ENCODE results near the gene WDR62.

The WDR62 gene

DNA sequence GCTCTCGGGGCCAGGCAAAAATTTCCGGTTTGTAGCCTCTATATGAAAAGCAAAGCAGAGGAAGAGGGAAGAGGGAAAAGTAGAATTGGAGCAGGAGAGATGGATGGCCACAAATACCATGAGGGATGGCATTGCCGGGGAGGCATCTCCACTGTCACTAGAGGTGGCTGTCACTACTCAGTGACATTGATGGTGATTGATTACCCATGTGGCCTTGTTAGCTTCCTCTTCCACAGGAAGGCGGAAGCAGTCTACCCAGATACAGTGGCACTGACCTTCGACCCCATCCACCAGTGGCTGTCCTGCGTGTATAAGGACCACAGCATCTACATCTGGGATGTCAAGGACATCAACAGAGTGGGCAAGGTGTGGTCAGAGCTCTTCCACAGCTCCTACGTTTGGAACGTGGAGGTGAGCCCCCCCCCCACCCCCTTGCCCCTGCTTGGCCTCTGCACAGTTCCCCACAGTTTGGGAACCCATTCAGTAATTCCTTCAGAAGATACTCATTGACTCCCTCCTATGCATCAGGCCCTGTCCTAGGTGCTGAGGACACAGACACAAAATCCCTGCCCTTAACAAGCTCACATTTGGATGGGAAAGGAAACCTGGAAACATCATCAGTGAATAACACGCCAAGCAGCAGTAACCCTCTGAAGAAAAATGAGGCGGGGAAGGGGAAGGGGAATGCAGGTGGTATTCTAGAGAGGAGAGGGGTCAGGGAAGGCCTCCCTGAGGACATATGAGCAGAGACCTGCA lies 18.6 kb downstream of the WDR62 start:
- DNase-seq (ENCODE audit: low read depth in 3 of 3) = no peak

DNA sequence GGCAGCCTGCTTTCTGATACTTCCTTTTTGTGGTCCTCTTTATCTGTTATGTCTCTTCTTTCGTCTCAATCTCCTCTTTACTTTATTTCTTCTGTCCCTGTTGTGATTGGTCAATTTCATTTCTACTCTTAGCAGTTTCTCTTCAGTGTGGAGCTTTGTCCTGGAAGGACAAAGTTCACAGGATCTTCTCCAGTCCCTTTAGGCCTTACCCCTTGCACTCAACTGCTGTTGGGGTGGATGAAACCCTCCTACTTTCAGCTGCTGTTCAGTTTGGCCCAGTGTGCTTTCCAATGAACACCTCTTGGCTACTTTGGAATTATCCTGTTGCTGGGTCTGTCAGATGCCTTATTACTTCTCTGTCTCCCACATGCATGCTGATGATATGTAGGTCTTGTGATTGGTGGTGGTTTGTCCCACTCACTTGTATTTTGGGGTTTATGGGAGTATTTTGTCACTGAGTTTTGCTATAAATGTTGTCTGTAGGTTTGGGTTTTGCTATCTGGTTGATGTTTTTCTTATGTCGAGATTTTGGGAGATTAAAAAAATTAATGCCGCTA lies 24.8 kb downstream of the WDR62 start:
- DNase-seq (ENCODE audit: low read depth in 3 of 3) = no peak

DNA sequence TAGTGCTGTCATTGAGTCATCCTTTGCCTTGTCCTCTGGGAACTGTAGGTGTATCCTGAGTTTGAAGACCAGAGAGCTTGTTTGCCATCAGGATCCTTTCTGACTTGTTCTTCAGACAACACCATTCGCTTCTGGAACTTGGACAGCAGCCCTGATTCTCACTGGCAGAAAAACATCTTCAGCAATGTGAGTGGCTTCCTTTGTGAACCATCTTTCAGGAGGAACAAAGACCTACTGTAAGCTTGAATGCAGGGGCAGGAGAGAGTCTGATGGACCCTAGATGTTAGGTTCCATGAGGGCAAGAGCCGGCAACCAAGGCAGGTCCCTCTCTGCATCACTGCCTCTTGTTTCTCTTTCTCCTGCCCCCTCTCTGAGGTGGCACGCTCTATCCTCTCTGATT lies 26.7 kb downstream of the WDR62 start:
- no peak for DNase-seq (ENCODE audit: low read depth in 3 of 3)

DNA sequence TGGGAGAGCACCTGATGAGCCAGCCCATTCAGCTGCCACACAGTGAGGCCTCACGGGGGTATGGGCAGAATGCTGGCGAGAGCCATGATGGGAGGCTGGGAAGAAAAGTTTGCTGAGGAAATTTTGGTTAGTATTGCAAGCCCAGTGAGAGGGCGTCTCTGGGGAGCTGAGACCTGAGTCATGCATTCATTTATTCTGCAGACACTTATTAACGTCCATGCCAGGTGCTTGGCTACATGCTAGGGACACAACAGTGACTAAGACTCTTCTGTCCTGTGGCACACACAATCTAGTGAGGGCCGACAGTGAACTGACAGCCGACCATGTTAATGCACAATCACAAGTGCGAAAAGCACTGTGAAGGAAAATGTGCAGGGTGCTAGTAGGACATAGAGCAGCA lies 27.2 kb downstream of the WDR62 start:
- no peak for DNase-seq (ENCODE audit: low read depth in 3 of 3)

DNA sequence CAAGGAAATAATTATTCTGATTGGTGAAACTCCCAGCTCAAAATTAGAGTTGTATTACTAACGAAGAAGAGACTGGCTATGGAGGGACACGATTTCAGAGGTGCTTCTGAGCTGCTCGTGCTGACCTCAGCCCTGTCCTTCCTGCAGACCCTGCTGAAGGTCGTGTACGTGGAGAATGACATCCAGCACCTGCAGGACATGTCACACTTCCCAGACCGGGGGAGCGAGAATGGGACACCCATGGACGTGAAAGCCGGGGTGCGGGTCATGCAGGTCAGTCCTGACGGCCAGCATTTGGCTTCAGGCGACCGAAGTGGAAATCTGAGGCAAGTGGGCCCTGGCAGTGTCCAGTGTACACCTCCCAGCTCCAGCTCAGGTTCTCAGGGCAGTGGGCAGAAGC lies 28.2 kb downstream of the WDR62 start:
- DNase-seq (ENCODE audit: low read depth in 3 of 3) = no peak

DNA sequence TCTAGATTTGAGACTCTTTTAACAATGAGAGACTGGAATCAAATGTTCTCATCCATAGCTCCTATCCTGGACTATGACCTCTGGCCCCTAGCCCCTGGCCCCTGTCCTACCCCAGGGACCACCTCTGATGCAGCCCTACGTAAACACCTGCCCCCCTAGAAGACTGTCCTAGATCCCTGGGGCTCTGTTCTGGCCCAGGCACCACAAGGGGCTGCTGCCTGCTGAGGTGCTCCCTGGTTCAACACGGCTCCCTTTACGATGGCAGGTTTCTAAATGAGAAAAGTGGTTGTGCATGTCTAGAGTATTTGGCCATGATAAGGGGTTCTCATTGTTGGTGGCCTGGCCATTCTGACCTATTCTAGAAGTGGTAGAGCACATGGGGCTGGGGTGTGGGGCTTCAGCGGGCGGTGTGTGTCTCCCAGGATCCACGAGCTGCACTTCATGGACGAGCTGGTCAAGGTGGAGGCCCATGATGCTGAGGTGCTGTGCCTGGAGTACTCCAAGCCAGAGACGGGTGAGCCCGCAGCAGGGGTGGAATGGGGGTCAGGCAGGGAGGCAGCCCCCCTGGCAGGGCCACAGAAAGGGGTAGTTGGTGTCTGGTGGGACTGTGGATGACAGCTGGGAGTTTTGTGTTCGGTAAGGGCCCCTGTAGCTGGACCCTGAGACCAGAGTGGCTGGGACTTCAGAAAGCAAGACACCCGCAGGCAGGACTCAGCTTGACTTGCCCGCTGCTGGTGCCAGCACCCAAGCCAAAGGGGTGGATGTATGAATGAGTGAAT lies 29.7 kb downstream of the WDR62 start:
- DNase-seq (ENCODE audit: low read depth in 3 of 3) = no peak

DNA sequence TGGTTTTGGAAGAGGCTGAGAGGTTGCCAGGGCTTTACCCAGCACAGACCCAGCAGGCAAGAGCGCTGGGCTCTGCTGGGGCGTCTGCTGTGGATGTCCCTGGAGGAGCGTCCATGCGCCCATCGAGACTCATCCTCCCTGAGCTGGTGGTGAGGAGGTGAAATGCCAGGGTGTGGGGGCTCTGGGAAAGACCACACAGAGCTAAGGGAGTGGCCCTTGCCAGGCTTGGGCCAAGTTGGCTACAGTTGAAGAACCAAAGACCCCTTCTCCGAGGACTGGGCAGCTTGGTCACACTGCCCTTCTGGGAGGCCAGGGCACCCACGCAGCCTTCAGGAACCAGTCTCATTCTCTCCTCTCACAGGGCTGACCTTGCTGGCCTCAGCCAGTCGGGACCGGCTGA lies 31.6 kb downstream of the WDR62 start:
- DNase-seq (ENCODE audit: low read depth in 3 of 3) = no peak

DNA sequence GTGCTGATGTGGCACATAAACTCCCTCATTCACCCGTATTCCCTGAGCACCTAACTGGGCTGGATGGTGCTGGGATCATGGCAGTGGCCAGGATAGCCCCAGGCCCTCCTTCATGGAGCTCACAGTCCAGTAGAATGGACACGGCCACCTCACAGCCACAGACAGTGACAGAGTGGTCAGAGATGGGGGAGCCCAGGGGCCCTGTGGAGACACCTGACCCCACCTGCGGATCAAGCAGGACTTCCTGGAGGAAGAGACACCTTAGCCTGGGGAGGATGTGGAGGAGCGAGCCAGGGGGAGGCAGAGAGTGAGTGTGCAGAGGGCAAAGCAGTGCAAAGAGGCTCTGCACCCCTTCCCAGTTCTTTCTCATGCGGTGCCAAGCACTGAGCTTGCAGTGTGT lies 35.1 kb downstream of the WDR62 start:
- DNase-seq (ENCODE audit: low read depth in 3 of 3) = no peak

DNA sequence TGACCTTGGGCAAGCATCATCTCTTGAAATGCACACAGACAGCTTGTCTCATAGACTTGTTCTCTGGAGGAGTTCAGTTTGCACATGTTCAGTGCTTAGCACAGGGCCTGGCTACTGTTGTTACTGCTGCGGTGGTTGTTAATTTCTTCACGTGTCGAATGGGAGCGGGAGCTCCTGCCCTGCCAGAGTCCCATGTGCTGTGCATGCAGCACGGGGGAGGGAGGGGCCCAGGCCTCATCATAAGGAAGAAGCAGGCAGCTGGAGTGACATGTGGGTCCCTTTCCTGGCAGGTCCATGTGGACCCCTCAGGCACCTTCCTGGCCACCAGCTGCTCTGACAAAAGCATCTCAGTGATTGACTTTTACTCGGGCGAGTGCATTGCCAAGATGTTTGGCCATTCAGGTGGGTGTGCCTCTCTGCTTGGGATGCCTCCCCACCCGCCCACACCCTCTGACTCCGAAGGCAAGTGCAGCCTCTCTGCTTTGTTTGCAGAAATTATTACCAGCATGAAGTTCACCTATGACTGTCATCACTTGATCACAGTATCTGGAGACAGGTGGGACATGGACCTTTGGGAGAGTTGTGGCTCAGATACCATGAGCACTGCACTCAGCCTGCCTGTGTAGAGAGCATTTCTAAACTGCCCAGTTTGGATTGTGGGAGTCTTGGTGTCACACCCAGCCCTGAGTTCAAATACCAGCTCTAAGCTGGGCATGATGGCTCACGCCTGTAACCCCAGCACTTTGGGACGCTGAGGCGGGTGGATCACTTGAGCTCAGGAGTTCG lies 36.4 kb downstream of the WDR62 start:
- no peak for DNase-seq (ENCODE audit: low read depth in 3 of 3)

DNA sequence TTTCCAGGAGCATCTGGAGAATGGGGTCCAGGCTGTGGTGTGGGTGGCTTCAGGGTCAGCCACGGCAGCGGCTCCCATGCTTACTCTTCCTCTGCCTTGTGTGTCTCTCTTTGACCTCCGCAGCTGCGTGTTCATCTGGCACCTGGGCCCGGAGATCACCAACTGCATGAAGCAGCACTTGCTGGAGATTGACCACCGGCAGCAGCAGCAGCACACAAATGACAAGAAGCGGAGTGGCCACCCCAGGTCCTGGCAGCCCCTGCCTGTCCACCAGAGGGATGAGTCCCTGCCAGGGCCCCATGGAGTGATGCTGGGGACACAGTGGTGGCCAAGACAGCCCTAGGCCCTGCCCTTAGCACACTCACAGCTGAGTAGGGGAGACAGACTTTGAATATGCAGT lies 37.9 kb downstream of the WDR62 start:
- no peak for DNase-seq (ENCODE audit: low read depth in 3 of 3)

DNA sequence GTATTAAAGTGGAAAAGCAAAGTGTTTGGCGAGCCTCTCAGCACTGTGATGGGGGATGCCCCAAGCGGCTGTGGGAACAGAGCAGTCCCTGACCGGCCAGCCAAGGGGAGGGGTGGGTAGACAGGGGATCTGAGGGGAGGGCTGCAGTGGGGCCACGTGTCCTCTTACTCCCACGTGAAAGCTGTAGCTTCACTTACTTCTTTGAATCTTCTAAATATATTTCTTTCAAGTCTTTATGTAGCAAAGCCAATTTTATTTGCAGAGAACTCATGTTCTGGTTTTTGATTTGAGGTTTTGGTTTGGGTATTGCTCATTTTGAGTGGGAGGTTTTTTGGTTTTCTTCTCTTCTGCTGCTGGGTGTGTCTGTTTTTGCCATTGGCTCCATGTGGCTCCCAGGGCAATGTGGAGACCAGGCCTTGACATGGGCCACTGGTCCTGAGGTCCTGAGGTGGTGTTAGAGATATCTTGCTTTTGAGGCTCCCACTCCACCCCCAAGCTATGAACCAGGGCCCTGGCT lies 38.5 kb downstream of the WDR62 start:
- DNase-seq (ENCODE audit: low read depth in 3 of 3) = no peak

DNA sequence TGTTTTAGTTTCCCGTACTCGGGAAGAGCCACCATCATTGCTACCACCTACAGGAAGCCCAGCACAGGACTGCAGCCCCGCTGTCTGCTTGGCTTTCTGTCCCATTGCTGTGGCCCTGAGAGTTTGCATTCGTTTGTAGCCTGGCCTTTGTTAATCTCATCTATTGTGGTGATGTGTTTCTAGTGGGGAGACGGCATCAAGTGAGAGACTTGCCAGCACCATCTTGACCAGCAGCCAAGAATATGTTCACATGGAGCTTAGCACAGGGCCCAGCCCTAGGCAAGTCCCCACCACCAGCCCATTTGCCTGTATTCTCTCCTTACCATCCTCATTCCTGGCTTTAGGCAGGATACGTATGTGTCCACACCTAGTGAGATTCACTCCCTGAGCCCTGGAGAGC lies 39.0 kb downstream of the WDR62 start:
- DNase-seq (ENCODE audit: low read depth in 3 of 3) = no peak

DNA sequence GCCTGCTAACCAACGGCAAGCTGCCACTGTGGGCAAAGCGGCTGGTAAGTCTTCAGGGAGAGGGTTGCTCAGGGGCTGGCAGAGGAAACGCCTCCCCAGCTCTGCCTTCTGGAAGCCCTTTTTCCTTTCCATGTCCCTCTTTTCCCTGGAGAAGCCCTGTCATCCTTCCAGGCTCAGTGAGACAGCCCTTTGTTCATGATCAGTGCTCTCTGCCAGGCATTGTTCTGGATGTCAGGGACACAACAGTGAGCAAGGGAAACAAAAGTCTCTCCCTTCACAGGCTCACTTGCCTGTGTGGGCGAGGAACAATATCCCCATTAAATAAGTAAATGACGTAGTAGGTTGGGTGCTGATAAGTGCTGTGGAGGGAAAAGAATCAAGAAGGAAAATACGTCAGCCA lies 42.3 kb downstream of the WDR62 start:
- no peak for DNase-seq (ENCODE audit: low read depth in 3 of 3)

DNA sequence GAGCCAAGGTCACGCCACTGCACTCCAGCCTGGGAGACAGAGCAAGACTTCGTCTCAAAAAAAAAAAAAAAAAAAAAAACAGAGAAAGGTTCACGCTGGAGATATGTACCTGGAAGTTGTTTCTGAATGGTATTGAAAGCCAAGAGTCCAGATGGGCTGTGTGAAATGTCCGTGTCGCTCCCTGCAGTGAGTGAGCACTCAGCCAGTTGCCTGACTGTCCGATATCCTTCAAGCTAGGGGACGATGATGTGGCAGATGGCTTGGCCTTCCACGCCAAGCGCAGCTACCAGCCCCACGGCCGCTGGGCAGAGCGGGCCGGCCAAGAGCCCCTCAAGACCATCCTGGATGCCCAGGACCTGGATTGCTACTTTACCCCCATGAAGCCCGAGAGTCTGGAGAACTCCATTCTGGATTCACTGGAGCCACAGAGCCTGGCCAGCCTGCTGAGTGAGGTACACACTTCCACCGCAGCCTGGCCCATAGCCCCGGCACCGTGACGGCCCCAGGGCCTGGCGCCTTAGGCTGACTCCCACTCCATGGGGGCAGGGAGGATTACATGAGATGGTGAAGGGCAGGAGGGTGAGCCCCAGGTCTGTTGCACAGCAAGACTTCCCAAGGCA lies 44.6 kb downstream of the WDR62 start:
- no peak for DNase-seq (ENCODE audit: low read depth in 3 of 3)

DNA sequence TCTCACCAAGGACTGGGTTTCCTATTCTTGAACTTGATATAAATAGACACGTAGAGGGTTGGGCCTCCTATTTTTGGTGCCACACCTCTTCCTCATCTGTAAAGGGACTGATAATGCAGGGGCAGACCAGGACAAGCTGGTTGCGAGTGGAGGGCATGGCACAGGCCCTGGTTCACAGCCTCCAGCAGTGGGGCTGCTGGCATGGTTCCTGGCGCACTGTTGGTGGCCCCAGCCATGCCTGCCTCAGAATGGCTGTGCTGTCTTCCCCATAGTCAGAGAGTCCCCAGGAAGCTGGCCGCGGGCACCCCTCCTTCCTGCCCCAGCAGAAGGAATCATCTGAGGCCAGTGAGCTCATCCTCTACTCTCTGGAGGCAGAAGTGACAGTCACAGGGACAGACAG lies 45.8 kb downstream of the WDR62 start:
- DNase-seq (ENCODE audit: low read depth in 3 of 3) = no peak

DNA sequence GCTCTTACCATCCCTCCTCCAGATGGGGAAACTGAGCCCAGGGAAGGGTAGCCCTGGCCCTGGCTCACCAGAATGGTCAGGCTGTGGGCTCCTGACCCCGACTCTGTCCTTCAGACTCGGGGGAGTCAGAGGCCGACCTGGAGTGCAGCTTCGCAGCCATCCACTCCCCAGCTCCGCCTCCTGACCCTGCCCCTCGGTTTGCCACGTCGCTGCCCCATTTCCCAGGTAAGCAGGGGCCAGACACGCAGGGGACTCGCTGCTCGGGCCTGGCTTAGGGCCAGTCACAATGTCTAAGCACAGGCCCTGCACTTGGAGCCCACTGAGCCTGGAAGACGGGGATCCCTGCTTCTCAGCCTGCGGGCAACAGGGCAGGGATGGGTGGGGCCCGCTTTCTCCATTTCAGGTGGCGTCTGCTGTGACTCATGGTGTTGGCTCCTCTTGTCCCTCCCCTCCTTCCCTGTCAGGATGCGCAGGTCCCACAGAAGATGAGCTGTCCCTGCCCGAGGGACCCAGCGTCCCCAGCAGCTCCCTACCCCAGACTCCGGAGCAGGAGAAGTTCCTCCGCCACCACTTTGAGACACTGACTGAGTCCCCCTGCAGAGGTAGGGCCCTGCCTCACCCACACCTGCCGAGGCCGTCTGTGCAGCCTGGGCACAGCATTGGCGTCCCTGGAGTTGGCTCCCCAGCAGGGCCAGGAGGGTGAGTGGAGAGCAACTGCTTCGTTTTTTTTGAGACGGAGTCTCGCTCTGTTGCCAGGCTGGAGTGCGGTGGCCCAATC lies 47.0 kb downstream of the WDR62 start:
- DNase-seq (ENCODE audit: low read depth in 3 of 3) = no peak

DNA sequence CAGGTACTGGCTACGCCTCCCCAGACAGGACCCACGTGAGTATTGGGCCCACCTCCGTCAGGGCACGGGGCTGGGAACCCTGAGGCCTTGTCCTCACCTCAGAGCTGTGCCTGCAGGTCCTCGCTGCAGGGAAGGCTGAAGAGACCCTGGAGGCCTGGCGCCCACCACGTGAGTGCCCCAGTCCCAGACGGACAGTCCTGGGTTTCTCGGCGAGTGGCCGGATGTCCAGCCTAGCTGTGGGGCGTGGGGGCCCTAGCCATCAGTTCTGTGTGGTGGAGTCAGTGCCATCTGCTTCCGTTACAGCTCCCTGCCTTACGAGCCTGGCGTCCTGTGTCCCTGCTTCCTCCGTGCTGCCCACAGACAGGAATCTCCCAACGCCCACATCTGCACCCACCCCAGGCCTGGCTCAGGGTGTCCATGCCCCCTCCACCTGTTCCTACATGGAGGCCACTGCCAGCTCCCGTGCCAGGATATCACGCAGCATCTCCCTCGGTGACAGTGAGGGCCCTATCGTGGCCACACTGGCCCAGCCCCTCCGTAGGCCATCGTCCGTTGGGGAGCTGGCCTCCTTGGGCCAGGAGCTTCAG lies 48.4 kb downstream of the WDR62 start:
- no peak for DNase-seq (ENCODE audit: low read depth in 3 of 3)

DNA sequence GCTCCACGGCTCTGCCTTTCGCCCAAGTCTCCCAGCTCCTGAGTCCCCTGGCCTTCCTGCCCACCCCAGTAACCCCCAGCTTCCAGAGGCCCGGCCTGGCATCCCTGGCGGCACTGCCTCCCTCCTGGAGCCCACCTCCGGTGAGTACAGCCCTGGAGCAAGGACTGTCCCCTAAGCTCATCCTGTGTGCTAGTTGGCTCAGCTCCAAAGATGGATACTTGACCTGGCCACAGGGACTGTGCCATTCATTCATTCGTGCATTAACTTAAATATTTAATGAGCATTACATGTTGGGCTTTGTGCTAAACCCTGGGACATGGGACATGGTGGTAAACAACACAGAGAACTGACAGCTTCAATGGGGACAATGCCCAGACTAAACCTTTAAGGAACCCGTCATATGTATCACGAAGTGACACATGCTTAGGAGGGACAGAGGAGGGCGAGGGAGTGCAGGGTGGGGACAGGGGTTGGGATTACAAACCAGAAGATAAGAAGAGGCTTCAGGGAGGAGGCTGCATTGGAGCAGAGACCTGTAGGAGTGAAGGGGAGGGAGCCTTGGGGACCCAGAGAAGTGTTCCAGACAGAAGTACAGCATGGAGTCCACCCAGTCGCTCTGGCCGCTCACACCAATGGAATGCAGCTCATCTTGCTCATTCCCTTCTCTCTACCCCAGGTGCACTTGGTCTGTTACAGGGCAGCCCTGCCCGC lies 49.3 kb downstream of the WDR62 start:
- DNase-seq (ENCODE audit: low read depth in 3 of 3) = no peak

DNA sequence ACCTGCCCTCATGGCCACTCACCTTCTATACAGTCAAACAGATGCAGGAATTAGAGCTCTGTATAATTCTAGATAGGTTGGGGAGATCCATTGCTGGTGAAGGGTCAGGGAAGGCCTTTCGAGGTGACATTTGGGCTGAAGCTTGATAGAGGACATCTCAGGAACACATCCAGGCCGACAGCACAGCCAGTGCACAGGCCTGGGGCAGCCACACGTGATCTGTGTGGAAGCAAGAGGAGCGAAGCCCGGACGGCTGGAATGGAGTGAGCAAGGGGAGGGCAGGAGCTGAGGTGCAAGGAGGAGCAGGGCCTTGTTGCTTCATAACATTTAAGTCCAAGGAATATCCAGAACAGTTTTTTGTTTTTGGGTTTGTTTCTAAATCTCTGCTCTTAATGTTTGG lies 51.7 kb downstream of the WDR62 start:
- DNase-seq (ENCODE audit: low read depth in 3 of 3) = no peak

DNA sequence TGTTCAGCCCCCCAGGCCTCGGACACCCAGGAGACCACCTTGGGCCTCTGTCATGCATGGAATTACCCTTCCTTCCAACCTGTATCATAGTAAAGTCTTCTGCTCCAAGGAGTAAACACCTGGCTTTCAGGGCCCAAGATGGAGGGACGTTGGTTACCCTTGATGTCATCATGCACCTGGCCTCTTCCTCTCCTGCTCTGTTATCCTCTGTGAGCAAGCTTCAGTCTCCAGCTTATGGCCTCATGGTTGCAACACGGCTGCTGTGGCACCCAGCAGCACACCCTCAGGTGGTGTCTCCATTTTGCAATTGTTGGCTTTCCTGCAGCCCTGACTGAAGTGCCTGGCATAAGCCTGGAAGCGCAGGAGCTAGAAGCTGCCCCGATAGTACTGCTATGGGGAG lies 52.3 kb downstream of the WDR62 start:
- DNase-seq (ENCODE audit: low read depth in 3 of 3) = no peak

All from stimulated activated CD4-positive, alpha-beta T cell treated with anti-CD3 and anti-CD28 coated beads, TNF-alpha, amount 100 ng/mL, for 4 hours (primary cell).